T-helper 2 cell (primary cell): ENCODE measurements around the gene CBX7.
A peak's percentile ranks its signal among the peaks of the same experiment; 100 is the strongest.

Source experiments
- DNase-seq, 5 experiments: peaks; one replicate each; pipeline versions ENCODE4 v3.0.0 to v3.0.0-alpha.2; 2012 to 2022

The CBX7 gene

DNA sequence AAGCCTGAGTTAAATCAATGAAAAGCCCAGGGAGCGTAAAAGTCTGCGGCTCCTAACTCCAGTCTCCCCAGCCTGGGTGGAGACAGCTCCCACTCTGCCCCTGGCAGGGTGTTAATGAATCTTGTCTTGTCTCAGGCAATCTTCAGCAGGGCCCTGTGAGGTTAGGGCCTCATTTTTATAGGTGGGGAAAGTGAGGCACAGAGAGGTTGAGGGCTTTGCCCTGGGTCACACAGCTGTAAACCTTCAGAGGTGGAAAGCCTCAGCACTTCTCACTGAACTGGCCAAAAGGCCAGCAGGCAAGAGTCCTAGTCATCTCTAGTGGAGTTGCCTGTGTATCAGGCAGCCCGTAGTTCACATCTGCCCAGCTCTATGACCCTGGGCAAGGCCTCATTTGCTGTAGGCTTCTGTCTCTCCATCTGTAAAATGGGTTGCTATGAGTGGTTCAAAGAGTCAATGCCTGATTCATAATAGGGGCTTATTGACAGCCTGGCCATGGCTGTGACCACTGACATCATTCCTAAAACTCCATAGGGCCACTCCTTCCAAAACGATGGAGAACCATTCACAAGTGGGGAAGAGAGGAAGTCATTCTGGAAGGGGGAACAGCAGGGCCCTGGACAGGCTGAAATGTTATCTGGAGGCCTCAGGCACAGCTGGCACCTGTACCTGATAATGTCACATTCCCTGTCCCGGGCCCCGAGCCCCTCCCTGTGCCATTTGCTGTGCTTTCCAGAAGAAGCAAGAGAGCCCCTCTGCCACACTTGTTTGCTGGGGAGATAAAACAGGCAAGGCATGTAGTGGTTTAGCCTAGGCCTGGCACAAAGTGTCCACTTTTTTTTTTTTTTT, 6.0 kb downstream of the CBX7 start:
- peak in 1 of 5 experiments; percentile 18 for DNase-seq

DNA sequence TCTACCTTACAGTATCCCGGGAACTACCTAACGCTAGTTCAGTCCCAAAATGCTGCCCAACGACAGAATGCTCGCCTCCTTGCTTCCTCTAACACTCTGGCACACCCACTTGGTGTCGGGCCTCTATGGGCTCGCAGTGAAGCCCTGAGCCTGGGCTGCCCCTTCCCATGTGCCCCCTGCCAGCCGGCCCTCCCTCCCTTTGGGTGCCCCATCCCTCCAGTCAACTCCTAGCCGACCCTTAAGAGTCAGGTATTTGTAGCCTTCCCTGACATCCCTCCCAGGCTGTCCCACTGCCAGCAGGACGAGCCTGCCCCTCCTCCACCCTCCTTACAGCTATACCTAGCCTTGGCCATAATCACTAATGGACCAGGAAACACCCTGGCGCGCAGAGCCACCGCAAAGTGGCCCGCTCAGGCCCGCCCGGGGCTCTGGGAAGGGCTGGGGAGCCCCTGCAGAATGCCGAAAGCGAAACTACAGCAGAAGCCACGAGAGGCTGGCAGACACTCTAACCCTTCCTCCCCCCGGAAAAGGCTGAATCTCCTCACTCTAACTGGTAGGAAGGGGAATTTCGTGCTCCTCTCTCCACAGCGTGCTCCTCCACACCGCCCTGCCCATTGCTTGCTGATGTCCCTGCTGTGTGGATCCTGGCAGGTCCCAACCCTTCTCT, 8.2 kb downstream of the CBX7 start:
- DNase-seq: peak in 3 of 5 experiments; percentile 32 to 72 (median 69)

DNA sequence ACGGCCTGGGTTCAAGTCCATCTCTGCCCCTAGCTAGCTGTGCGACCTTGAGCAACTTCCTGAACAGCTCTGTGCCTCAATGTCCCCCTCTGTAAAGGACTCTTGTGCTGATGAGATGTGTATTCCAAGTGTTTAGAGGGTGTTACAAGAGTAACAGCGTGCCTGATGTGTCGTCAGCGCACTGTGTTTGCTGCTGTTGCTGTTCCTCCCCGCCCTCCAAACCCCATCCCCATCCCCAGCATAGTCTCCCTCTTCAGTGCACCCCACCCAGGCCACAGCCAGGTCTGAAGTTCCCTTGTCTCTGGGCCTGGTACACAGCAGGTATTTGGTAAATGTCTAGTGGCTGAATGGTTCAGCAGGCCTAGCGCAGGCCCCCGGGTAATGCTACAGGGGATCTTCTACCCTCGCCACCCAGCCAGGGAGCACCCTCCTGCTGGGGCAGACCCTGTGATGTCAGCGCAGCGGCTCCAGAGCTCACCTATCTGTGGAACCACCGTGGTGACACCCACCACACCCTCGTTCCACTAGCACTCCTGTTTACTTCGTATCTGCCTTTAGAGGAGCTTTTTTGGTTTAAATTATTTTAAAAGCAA, 10.3 kb downstream of the CBX7 start:
- DNase-seq: no peak

DNA sequence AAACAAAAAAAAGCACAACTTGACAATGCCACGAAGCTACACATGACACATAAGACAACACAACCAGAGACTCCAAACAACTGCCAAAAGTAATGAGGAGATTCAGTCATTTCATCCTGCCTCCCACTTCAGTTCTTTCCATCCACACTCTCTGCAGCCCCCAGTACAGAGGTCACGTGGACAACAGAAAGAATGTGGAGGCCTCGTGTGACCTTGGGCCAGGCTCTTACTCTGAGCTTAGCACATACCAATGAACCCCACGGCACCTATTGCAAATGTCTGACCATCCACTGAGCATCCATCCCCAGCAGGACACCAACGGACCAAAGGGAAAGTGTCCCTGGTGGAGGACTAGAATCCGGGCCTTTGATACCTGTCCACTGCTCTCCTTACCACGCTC, 12.5 kb downstream of the CBX7 start:
- DNase-seq: no peak

DNA sequence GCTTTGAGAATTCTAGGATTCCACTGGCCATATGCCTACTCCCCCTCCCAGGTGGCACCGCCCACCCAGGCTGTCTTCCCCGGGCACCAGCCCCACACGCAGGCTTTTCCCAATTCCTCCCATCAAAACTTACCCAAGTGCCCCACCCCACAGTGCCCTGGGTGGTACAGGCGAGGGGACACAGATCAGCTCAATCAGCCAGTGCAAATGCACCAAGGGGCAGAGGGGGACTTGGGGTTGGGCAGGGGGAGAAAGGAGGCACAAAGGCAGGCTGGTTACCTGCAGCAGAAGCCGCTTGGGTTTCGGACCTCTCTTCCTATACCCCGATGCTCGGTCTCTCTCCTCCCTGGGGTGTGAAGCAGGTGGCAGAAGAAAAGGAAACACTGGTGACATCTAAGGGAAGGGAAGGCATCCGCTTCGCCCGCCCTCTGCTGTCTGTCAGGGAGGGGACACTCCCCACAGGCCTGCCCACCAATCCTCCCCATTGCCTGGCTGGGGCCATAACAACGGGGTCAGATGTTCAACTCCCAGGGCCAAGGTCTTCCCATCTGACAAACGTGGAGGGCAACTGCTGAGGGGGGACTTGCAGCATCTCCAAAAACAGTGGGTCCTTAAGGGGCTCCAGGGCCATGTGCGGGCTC, 14.0 kb downstream of the CBX7 start:
- no peak for DNase-seq

DNA sequence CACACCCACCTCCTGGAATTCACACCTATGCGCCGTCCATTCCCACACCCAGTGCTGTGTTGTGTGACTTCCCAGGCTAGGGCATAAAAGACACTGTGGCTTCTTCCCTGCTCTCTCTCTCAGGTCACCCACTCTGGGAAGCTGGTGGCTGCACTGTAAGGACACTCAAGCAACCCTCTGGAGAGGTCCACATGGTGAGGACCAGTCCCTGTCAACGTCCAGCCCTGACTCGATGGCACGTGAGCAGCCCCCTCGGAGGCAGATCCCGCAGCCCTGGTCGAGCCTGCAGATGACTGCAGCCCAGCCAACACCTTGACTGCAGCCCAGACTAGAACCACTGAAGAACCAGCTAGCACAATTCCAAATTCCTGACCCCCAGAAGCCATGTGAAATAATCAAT, 16.2 kb downstream of the CBX7 start:
- no peak for DNase-seq

DNA sequence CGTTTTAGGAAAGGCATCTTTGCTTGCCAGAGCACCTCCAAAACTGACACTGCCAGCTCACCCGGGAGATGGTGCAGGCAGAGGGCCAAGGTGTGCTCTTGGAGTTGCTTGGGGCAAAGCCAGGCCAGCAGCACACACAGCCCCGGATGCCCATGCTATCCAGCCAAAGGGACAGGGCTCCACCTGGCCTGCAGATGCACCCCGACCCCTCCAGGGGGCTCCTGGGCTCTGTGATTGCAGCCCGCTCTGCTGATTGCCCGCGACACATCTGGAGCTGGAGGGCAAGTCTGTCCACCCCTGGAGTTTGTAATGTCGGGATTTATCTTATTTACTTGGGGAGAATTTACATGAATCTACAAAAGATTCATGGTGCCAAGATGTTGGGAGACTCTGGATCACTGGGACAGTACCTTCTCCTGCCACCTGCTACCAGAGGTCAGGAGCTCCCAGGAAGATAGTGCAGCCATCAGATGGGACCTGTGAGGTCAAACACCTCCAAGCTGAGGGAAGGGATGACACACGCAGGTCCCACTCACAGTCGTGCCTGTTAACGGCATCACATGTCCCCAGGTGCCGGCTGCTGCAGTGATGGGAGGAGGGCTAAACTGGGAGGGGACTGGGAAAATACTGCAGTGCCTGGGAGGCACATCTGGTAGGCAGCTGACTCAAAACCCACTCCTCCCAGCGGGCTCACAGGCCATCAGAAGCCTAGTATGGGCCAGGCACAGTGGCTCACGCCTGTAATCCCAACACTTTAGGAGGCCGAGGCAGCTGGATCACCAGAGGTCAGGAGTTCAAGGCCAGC, 17.2 kb downstream of the CBX7 start:
- peak in 2 of 5 experiments; percentile 22 to 24 for DNase-seq

DNA sequence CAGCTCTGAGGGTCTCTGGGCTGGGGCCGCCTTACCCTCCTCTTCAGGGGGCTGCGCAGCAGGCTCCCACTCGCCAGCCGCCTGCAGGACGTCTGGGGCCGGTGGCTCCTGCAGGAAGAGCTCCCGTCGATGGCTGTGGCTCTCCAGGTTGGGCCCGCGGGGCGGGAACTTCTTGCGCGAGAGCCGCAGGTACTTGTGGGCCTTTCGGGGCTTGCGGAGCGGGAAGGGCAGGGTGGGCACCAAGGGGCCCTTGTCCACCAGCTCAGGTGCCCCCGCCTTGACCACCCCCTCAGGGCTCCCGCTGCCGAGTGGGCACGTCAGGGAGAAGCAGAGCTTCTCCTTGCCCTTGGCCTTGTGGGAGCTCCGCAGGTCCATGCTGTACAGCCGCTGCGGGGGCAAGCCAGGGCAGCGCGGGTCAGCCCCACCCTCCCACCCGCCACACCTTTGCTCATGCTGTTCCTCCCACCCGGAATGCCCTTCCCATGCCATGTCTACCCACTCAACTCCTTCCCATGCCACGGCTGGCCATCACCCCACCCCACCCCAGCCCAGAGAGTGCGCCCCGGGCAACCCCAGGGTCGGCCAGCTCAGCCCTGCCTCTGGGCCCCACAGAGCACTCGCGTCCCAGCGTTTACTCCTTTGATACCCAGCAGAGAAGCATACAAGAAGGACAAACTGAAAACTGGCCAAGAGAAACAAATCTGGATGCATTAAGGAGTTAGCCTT, 18.0 kb downstream of the CBX7 start:
- DNase-seq: no peak

DNA sequence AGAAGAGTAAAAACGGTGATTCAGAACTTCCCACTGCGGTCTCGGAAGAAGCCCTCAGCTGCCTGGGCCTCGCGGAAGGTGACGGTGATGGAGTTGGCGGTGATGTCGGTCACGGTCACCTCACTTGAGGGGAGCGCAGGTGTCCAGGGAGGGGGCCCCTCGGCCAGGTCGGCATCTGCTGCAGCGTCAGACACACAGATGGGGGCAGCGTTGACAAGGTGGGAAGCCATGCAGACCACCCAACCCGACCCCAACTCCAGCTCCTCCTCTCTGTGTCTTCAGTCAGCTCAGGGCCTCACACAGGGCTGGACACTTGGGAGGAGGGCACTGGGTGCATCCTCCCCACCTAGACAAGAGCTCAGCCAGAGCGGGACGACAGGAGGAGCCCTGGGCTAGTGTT, 18.6 kb downstream of the CBX7 start:
- DNase-seq: no peak

DNA sequence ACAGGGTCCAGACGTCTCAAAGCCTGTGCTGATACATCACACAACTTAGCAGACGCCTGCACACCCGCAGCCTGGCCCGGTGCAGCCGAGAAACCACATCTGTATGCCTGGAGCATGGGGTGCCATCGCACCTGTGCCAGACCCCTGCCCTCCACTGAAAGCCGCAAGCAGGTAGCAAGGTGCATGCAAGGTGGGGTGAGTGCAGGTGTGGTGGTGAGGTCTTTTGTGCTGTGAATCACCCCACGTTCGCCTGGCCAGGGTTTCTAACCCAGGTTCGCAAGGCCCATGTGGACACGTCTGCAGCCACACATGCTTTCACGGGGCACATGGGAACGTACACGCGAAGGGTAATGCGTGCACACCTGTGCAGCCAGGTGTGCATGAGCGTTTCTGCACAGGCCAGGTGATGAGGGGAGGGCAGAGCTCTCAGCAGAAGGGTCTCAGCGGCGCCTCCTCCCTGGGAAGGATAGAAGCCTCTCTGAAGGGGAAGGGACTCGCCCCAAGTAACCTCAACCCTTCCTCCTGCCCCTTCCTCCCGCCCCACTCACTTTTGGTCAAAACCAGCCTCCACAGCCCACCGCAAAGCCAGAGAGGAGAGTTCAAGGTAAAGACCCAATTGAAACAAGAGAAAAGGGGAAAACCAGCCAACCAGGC, 19.5 kb downstream of the CBX7 start:
- no peak for DNase-seq

DNA sequence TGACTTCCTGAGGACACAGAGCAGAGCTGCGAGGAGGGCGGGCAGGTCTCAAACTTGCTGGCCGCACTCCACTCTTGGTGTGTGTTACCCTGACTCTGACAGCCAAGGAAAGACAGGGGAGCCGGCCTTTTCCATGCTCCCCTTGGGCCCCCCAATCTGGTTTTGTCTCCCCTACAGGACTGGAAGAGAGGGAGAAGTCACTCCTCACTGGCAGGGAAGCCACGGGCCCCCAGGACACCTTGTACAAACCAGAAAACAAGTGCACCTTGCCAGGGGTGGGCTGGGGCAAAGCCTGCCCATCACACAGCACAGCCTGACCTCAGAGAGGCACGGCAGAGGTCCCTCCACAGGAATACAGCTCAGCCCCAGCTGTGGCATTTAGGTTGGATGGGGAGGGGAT, 20.2 kb downstream of the CBX7 start:
- no peak for DNase-seq

DNA sequence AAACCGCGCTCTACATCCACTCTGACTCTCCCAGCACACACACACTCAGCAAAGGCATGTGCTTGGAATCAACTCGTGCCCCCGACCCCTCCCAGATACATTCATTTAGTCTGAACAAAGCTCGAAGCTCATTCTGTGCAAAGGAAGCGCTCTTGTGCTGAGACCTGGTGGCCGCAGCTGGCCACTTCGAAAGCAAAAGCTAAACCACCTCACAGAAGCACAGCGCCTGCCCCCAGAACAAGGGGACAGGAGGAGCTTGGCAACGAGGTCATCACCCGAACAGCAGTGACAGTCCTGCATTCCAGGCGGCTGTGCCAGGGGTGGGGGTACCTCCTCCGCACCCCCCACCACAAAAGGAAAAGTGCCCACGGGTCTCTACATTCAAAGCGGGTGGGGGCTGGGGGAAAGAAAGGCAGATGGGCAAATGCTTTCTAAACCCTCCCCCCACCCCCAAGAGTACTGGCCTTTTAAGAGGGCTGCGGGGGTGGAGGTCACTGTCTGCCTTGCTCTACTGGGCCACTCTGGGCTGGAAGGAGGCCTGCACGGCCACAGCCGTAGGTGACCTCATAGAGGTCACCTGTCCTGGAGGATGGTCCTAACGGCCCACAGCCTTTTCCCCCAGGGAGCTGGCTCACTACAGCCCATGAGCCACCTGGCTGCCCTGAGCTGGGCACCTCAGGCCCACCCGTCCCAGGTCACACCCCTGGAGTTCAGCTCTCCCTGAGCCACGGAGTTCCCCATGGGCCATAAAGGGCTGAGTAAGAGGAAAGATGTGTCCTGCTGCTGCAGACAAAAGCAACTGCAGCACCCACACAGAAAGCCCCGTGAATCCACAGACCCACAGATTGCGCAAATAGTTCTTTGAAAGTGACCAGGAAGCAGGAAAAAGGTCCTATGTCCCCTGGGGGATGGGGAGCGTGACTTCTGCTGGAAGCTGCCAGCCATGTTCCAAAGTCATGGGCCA, 21.3 kb downstream of the CBX7 start:
- DNase-seq: no peak

DNA sequence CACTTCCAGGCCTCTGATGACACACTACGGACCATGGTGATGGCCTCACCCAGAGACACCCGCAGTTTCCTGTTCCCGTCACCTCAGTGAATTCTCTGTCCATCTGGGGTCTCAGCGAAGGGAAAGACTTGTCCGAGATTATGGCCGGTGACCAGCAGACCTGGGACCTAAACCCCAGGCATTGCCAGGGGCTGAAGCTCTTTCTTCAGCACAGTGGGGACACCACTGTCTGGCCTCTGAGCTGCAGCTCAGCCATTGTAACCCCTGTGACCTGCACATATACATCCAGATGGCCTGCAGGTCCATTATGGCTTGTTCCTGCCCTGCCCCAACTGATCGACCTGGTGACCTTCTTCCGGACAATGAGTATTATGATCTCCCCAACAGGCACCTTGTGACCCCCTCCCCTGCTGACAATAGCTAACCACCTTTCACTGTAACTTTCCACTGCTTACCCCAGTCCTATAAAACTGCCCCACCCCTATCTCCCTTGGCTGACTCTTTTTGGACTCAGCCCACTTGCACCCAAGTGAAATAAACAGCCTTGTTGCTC, 22.3 kb downstream of the CBX7 start:
- DNase-seq: no peak

DNA sequence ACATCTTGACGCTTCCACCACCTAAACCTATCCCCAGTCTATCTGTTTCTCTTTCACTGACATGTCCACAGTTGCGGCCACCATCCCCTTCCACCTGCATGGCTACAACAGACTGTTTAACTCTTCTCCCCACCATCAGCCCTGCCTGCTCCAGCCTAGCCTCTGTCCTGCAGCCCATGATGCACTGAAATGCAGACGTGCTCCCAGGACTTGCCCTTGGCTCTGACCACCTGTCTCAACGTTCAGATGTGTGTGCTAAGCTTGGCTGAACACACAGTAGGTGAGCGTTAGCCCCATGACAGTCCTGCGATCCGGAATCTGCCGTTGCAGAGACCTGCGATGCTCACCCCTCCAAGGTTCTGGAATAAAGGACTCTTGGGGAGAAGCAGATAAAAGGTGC, 22.7 kb downstream of the CBX7 start:
- no peak for DNase-seq

DNA sequence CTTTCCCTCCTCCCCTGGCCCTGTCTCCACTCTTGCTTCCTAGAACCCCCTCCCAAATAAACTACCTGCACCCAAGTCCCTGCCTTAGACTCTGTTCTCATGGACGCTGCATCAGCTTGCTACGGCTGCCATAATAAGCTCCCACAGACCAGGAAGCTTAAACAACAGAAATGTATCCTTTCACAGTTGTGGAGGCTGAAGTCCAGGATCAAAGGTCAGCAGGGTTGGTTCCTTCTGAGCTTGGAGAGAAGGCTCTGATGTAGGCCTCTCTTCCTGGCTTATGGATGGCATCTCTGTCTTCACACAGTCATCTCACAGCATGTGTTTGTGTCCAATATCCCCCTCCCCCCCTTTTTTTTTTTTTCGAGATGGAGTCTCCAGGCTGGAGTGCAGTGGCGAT, 23.4 kb downstream of the CBX7 start:
- DNase-seq: no peak

DNA sequence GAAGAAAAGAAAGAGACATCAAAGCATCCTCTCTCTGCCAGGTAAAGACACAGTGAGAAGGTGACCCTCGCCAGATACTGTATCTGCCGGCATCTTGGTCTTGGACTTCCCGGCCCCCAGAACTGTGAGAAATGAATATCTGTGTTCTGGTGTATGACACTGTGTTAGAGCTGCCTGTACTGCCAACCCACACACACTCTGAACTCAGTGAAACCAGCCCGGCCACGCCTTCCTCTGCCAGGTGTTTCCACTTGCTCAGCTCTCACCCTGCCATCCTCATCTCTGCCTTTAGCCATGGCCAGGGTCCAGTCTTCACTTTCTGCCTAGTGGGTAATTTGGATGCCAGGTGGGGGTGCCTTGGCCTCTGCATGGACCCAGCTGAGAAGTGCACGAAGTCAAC, 24.0 kb downstream of the CBX7 start:
- DNase-seq: no peak

DNA sequence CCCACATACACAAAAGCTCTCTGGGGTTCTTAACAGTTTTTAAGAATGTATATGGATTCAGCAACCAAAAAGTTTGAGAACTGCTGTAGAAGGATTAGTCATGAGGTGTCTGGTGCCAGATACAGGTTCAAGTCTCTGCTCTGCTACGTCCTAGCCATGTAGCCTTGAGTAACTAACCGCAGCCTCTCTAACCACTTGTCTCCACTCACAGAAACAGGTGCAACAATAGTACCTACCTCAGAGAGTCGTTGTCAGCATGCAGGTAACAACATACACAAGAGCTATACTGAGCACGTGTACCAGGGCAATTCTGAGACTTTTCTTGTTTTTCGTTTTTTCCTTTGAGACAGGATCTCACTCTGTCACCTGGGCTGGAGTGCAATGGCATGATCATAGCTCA, 26.9 kb downstream of the CBX7 start:
- no peak for DNase-seq

DNA sequence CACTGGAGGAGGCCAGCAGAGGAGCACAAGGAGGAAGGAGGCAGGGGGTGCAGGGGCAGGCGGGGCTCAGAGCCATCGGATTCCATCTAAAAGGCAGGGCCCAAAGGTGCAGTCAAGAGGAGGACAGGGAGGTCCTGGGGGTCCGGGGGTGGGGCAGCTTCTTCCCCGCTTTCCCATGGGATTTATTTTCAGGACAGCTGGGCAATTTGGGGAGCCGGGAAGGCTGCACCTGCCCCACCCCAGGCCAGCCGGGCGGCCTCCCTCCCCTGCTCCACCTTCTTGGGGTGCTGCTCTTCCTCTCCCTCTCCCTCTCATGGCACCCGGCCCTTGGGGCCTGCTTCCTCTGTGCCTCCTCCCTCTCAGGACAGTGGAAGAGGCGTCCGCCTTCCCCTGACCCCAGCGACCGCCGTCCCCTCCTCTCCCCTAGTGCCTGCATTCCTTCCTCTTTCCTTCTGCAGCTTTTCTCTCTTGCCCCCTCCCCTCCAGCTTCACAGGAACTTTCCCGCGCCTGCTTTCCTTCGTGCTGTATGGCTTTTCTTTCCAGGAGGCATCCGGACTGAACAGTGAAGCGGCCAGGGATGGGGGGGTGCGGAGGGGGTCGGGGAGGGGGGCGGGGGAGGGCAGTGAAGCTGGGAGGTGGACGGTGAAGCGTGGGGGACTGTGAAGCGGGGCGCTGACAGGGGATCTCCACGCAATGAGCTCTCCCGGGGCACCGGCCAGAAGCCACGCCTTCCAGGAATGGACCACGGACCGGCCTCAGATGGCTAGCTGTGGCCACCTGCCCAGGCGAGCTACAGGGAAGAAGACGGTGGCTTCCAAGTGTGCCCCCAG, 28.5 kb downstream of the CBX7 start:
- no peak for DNase-seq
